ENCODE measurements around the gene KIAA2012.
A peak's percentile ranks its signal among the peaks of the same experiment; 100 is the strongest.

Gene KIAA2012

GRCh38 chr2:202064881-202065230, 8.2 kb upstream of the KIAA2012 start:
- no peaks in the 10 kb centered on the region for H3K36me3 ChIP-seq (ENCODE audit: control insufficient read depth, insufficient read depth, low read length)
- no peak overlapping the region for H3K9ac ChIP-seq (ENCODE audit: low read depth, low read length)
- H3K9me3 ChIP-seq (ENCODE audit: control insufficient read depth, insufficient read depth, low read length), result no peaks in the 10 kb centered on the region
- H3K4me3 ChIP-seq (ENCODE audit: low read depth, low read length), result no peak overlapping the region
- no peaks in the 10 kb centered on the region for H3K27me3 ChIP-seq (ENCODE audit: control insufficient read depth, insufficient read depth, low read length)
- peaks cover 13% of the 10 kb centered on the region for H3K4me1 ChIP-seq (ENCODE audit: control insufficient read depth, insufficient read depth, low read length)
- peak overlapping the region; percentile 98 for H3K27ac ChIP-seq (ENCODE audit: low read depth, low read length)

GRCh38 chr2:202065876-202066275, 7.2 kb upstream of the KIAA2012 start:
- Histone ChIP-seq H3K27me3 (ENCODE audit: control insufficient read depth, insufficient read depth, low read length) (no peaks in the 10 kb centered on the region), H3K4me1 (ENCODE audit: control insufficient read depth, insufficient read depth, low read length) (peaks cover 13% of the 10 kb centered on the region), H3K9me3 (ENCODE audit: control insufficient read depth, insufficient read depth, low read length) (no peaks in the 10 kb centered on the region), H3K9ac (ENCODE audit: low read depth, low read length) (no peak overlapping the region), H3K36me3 (ENCODE audit: control insufficient read depth, insufficient read depth, low read length) (no peaks in the 10 kb centered on the region), H3K4me3 (ENCODE audit: low read depth, low read length) (no peak overlapping the region), H3K27ac (ENCODE audit: low read depth, low read length) (no peak overlapping the region)

GRCh38 chr2:202066875-202067274, 6.2 kb upstream of the KIAA2012 start:
- no peak overlapping the region for H3K9ac ChIP-seq (ENCODE audit: low read depth, low read length)
- no peaks in the 10 kb centered on the region for H3K36me3 ChIP-seq (ENCODE audit: control insufficient read depth, insufficient read depth, low read length)
- no peak overlapping the region for H3K27ac ChIP-seq (ENCODE audit: low read depth, low read length)
- no peak overlapping the region for H3K4me3 ChIP-seq (ENCODE audit: low read depth, low read length)
- H3K9me3 ChIP-seq (ENCODE audit: control insufficient read depth, insufficient read depth, low read length), result no peaks in the 10 kb centered on the region
- H3K4me1 ChIP-seq (ENCODE audit: control insufficient read depth, insufficient read depth, low read length), result peaks cover 13% of the 10 kb centered on the region
- no peaks in the 10 kb centered on the region for H3K27me3 ChIP-seq (ENCODE audit: control insufficient read depth, insufficient read depth, low read length)

GRCh38 chr2:202067589-202067988, 5.5 kb upstream of the KIAA2012 start:
- H3K4me1 ChIP-seq (ENCODE audit: control insufficient read depth, insufficient read depth, low read length), result peaks cover 17% of the 10 kb centered on the region
- no peak overlapping the region for H3K9ac ChIP-seq (ENCODE audit: low read depth, low read length)
- no peaks in the 10 kb centered on the region for H3K36me3 ChIP-seq (ENCODE audit: control insufficient read depth, insufficient read depth, low read length)
- no peak overlapping the region for H3K27ac ChIP-seq (ENCODE audit: low read depth, low read length)
- H3K9me3 ChIP-seq (ENCODE audit: control insufficient read depth, insufficient read depth, low read length), result no peaks in the 10 kb centered on the region
- H3K27me3 ChIP-seq (ENCODE audit: control insufficient read depth, insufficient read depth, low read length), result no peaks in the 10 kb centered on the region
- H3K4me3 ChIP-seq (ENCODE audit: low read depth, low read length), result no peak overlapping the region

- Histone ChIP-seq H3K4me3 (ENCODE audit: low read depth, low read length) (no peak overlapping the region), H3K27ac (ENCODE audit: low read depth, low read length) (no peak overlapping the region), H3K9ac (ENCODE audit: low read depth, low read length) (no peak overlapping the region), H3K4me1 (ENCODE audit: control insufficient read depth, insufficient read depth, low read length) (peaks cover 14% of the 10 kb centered on the region), H3K27me3 (ENCODE audit: control insufficient read depth, insufficient read depth, low read length) (no peaks in the 10 kb centered on the region), H3K9me3 (ENCODE audit: control insufficient read depth, insufficient read depth, low read length) (no peaks in the 10 kb centered on the region), H3K36me3 (ENCODE audit: control insufficient read depth, insufficient read depth, low read length) (no peaks in the 10 kb centered on the region)
Observed at GRCh38 chr2:202069170-202070067, 3.6 kb upstream of the KIAA2012 start.

- H3K9ac ChIP-seq (ENCODE audit: low read depth, low read length), result no peak overlapping the region
- H3K4me3 ChIP-seq (ENCODE audit: low read depth, low read length), result no peak overlapping the region
- no peaks in the 10 kb centered on the region for H3K27me3 ChIP-seq (ENCODE audit: control insufficient read depth, insufficient read depth, low read length)
- no peaks in the 10 kb centered on the region for H3K9me3 ChIP-seq (ENCODE audit: control insufficient read depth, insufficient read depth, low read length)
- no peaks in the 10 kb centered on the region for H3K36me3 ChIP-seq (ENCODE audit: control insufficient read depth, insufficient read depth, low read length)
- no peak overlapping the region for H3K27ac ChIP-seq (ENCODE audit: low read depth, low read length)
- H3K4me1 ChIP-seq (ENCODE audit: control insufficient read depth, insufficient read depth, low read length), result peaks cover 6% of the 10 kb centered on the region
Observed at GRCh38 chr2:202071107-202071506, 1.9 kb upstream of the KIAA2012 start.

GRCh38 chr2:202072226-202072625, 829 bp upstream of the KIAA2012 start:
- Histone ChIP-seq H3K27me3 (ENCODE audit: control insufficient read depth, insufficient read depth, low read length) (no peaks in the 10 kb centered on the region), H3K36me3 (ENCODE audit: control insufficient read depth, insufficient read depth, low read length) (no peaks in the 10 kb centered on the region), H3K9me3 (ENCODE audit: control insufficient read depth, insufficient read depth, low read length) (no peaks in the 10 kb centered on the region), H3K27ac (ENCODE audit: low read depth, low read length) (no peak overlapping the region), H3K4me1 (ENCODE audit: control insufficient read depth, insufficient read depth, low read length) (peaks cover 6% of the 10 kb centered on the region), H3K9ac (ENCODE audit: low read depth, low read length) (no peak overlapping the region), H3K4me3 (ENCODE audit: low read depth, low read length) (no peak overlapping the region)

- Histone ChIP-seq H3K27me3 (ENCODE audit: control insufficient read depth, insufficient read depth, low read length) (no peaks in the 10 kb centered on the region), H3K9me3 (ENCODE audit: control insufficient read depth, insufficient read depth, low read length) (no peaks in the 10 kb centered on the region), H3K27ac (ENCODE audit: low read depth, low read length) (no peak overlapping the region), H3K4me1 (ENCODE audit: control insufficient read depth, insufficient read depth, low read length) (peaks cover 6% of the 10 kb centered on the region), H3K36me3 (ENCODE audit: control insufficient read depth, insufficient read depth, low read length) (no peaks in the 10 kb centered on the region), H3K9ac (ENCODE audit: low read depth, low read length) (no peak overlapping the region), H3K4me3 (ENCODE audit: low read depth, low read length) (no peak overlapping the region)
Observed at GRCh38 chr2:202074324-202074723, 1.3 kb downstream of the KIAA2012 start.

GRCh38 chr2:202079310-202079709, 6.3 kb downstream of the KIAA2012 start:
- no peaks in the 10 kb centered on the region for H3K9me3 ChIP-seq (ENCODE audit: control insufficient read depth, insufficient read depth, low read length)
- H3K27ac ChIP-seq (ENCODE audit: low read depth, low read length), result no peak overlapping the region
- H3K9ac ChIP-seq (ENCODE audit: low read depth, low read length), result no peak overlapping the region
- no peaks in the 10 kb centered on the region for H3K36me3 ChIP-seq (ENCODE audit: control insufficient read depth, insufficient read depth, low read length)
- peaks cover 6% of the 10 kb centered on the region for H3K4me1 ChIP-seq (ENCODE audit: control insufficient read depth, insufficient read depth, low read length)
- no peaks in the 10 kb centered on the region for H3K27me3 ChIP-seq (ENCODE audit: control insufficient read depth, insufficient read depth, low read length)
- no peak overlapping the region for H3K4me3 ChIP-seq (ENCODE audit: low read depth, low read length)

GRCh38 chr2:202084265-202084664, 11.2 kb downstream of the KIAA2012 start:
- peaks cover 9% of the 10 kb centered on the region for H3K4me1 ChIP-seq (ENCODE audit: control insufficient read depth, insufficient read depth, low read length)
- no peak overlapping the region for H3K9ac ChIP-seq (ENCODE audit: low read depth, low read length)
- peak overlapping the region; percentile 39 for H3K27ac ChIP-seq (ENCODE audit: low read depth, low read length)
- H3K27me3 ChIP-seq (ENCODE audit: control insufficient read depth, insufficient read depth, low read length), result no peaks in the 10 kb centered on the region
- H3K4me3 ChIP-seq (ENCODE audit: low read depth, low read length), result no peak overlapping the region
- H3K36me3 ChIP-seq (ENCODE audit: control insufficient read depth, insufficient read depth, low read length), result no peaks in the 10 kb centered on the region
- no peaks in the 10 kb centered on the region for H3K9me3 ChIP-seq (ENCODE audit: control insufficient read depth, insufficient read depth, low read length)

GRCh38 chr2:202088777-202089176, 15.7 kb downstream of the KIAA2012 start:
- Histone ChIP-seq H3K36me3 (ENCODE audit: control insufficient read depth, insufficient read depth, low read length) (no peaks in the 10 kb centered on the region), H3K4me3 (ENCODE audit: low read depth, low read length) (no peak overlapping the region), H3K27me3 (ENCODE audit: control insufficient read depth, insufficient read depth, low read length) (no peaks in the 10 kb centered on the region), H3K9me3 (ENCODE audit: control insufficient read depth, insufficient read depth, low read length) (no peaks in the 10 kb centered on the region), H3K27ac (ENCODE audit: low read depth, low read length) (no peak overlapping the region), H3K4me1 (ENCODE audit: control insufficient read depth, insufficient read depth, low read length) (peaks cover 8% of the 10 kb centered on the region), H3K9ac (ENCODE audit: low read depth, low read length) (no peak overlapping the region)
